Neural progenitor cell (in vitro differentiated cells): ENCODE results near the gene MED13L. TPM values are rescaled to one million over a fixed set of nuclear protein-coding genes. Genes with fewer than 3 reads are reported as not detected.

ENCODE experiments used
- DNase-seq: peaks from one replicate; pipeline ENCODE4 v3.0.0-alpha.2; 2016; ENCODE audit warnings: low spot score
- H2AFZ ChIP-seq: fragments of 200-600 bp; sonication (generic); replicated peaks from 2 replicates; pipeline ENCODE4 v1.6.1; 2016; ENCODE audit warnings: antibody characterized with exemption
- H3F3A ChIP-seq: fragments of 200-600 bp; sonication (generic); 2 replicates; pipeline ENCODE4 v1.6.1; 2016; ENCODE audit warnings: antibody characterized with exemption, low read depth
- H3K27ac ChIP-seq: fragments of 200-600 bp; sonication (generic); 2 replicates; pipeline ENCODE4 v1.5.1; 2016; ENCODE audit warnings: mild to moderate bottlenecking
- H3K27me3 ChIP-seq: fragments of 200-600 bp; sonication (generic); 2 replicates; pipeline ENCODE4 v1.6.1; 2016; ENCODE audit warnings: mild to moderate bottlenecking, moderate library complexity
- H3K36me3 ChIP-seq: fragments of 200-600 bp; sonication (generic); 2 replicates; pipeline ENCODE4 v1.5.1; 2016
- H3K4me1 ChIP-seq: fragments of 200-600 bp; sonication (generic); 2 replicates; pipeline ENCODE4 v1.6.1; 2016; ENCODE audit warnings: mixed run types
- H3K4me2 ChIP-seq: fragments of 200-600 bp; sonication (generic); 2 replicates; pipeline ENCODE4 v1.6.1; 2016
- H3K4me3 ChIP-seq: fragments of 200-600 bp; sonication (generic); 2 replicates; pipeline ENCODE4 v1.5.1; 2016
- H3K79me2 ChIP-seq: fragments of 200-600 bp; sonication (generic); 2 replicates; pipeline ENCODE4 v1.6.1; 2016; ENCODE audit warnings: low read depth
- H3K9ac ChIP-seq: fragments of 200-600 bp; sonication (generic); 2 replicates; pipeline ENCODE4 v1.6.1; 2016
- H3K9me3 ChIP-seq: fragments of 200-600 bp; sonication (generic); 2 replicates; pipeline ENCODE4 v1.5.1; 2016; ENCODE audit warnings: low read depth
- H4K20me1 ChIP-seq: fragments of 200-600 bp; sonication (generic); 2 replicates; pipeline ENCODE4 v1.6.1; 2016; ENCODE audit warnings: low read depth
- H3K27ac Mint-ChIP-seq: 3 replicates; pipeline ENCODE4 v1.8.0; 2021; ENCODE audit warnings: mixed read lengths
- H3K27me3 Mint-ChIP-seq: 2 replicates; pipeline ENCODE4 v1.8.0; 2022; ENCODE audit warnings: low read depth, mild to moderate bottlenecking, inconsistent platforms, moderate library complexity, mixed read lengths; ENCODE audit not compliant: insufficient read depth
- H3K36me3 Mint-ChIP-seq: 3 replicates; pipeline ENCODE4 v1.8.0; 2021; ENCODE audit warnings: mixed read lengths
- H3K4me1 Mint-ChIP-seq: 3 replicates; pipeline ENCODE4 v1.8.0; 2021; ENCODE audit warnings: mixed read lengths
- H3K4me3 Mint-ChIP-seq: 3 replicates; pipeline ENCODE4 v1.8.0; 2021; ENCODE audit warnings: mild to moderate bottlenecking, moderate library complexity, mixed read lengths
- H3K9me3 Mint-ChIP-seq: 3 replicates; pipeline ENCODE4 v1.8.0; 2020; ENCODE audit warnings: mixed read lengths
- CTCF ChIP-seq: fragments of 200-600 bp; sonication (generic); IDR thresholded peaks from 2 replicates; pipeline ENCODE4 v1.5.1; 2017; ENCODE audit warnings: antibody characterized with exemption, mild to moderate bottlenecking
- EZH2 ChIP-seq: fragments of 200-600 bp; sonication (generic); IDR thresholded peaks from 2 replicates; pipeline ENCODE4 v1.6.1; 2017; ENCODE audit warnings: antibody characterized with exemption, mild to moderate bottlenecking, moderate library complexity
- EZH2phosphoT487 ChIP-seq: fragments of 200-600 bp; sonication (generic); IDR thresholded peaks from 2 replicates; pipeline ENCODE4 v1.6.1; 2017; ENCODE audit warnings: antibody characterized with exemption
- total RNA-seq: library from RNA; depleted of rRNA; stranded (reverse); fragments of >200 nt; gene quantifications from 2 replicates; pipeline ENCODE4 v1.2.3, GENCODE V29; 2015; ENCODE audit warnings: low replicate concordance

The MED13L gene
- total RNA-seq, 1 donor from 2014 or later, result 149 TPM

- Mint-ChIP-seq H3K4me1 (peaks cover 23% of the 10 kb centered on the region), H3K4me3 (no peak overlapping the region), H3K27ac (no peak overlapping the region), H3K36me3 (no peaks in the 10 kb centered on the region), H3K27me3 (no peaks in the 10 kb centered on the region), H3K9me3 (no peaks in the 10 kb centered on the region)
- H3K4me1 ChIP-seq, result peaks cover 61% of the 10 kb centered on the region
- H2AFZ ChIP-seq, result no peak overlapping the region
- H3K27me3 ChIP-seq, result no peaks in the 10 kb centered on the region
- no peak overlapping the region for H3K4me3 ChIP-seq
- no peak overlapping the region for H3K4me2 ChIP-seq
- H3K36me3 ChIP-seq, result no peaks in the 10 kb centered on the region
- no peaks in the 10 kb centered on the region for H3K9me3 ChIP-seq
- H3F3A ChIP-seq, result peaks cover 22% of the 10 kb centered on the region
- no peak for DNase-seq
- H4K20me1 ChIP-seq, result peaks cover 80% of the 10 kb centered on the region
- no peak overlapping the region for H3K9ac ChIP-seq
- peaks cover 100% of the 10 kb centered on the region for H3K79me2 ChIP-seq
- H3K27ac ChIP-seq, result no peak overlapping the region
- TF ChIP-seq CTCF (no peak), EZH2 (no peak), EZH2phosphoT487 (no peak)
These were observed 125.2 kb downstream of the MED13L start for GRCh38 chr12:116152268-116152667.

GRCh38 chr12:116150452-116150851 lies 127.0 kb downstream of the MED13L start:
- Histone ChIP-seq H2AFZ (no peak overlapping the region), H3K36me3 (no peaks in the 10 kb centered on the region), H3K9ac (no peak overlapping the region), H3K9me3 (no peaks in the 10 kb centered on the region), H3K27me3 (no peaks in the 10 kb centered on the region), H3F3A (peaks cover 22% of the 10 kb centered on the region), H3K4me3 (no peak overlapping the region), H4K20me1 (peaks cover 62% of the 10 kb centered on the region), H3K4me2 (no peak overlapping the region), H3K27ac (no peak overlapping the region), H3K79me2 (peaks cover 100% of the 10 kb centered on the region), H3K4me1 (peaks cover 45% of the 10 kb centered on the region)
- H3K27me3 Mint-ChIP-seq, result no peaks in the 10 kb centered on the region
- no peak for DNase-seq
- H3K4me3 Mint-ChIP-seq, result no peak overlapping the region
- peaks cover 21% of the 10 kb centered on the region for H3K4me1 Mint-ChIP-seq
- no peaks in the 10 kb centered on the region for H3K9me3 Mint-ChIP-seq
- H3K36me3 Mint-ChIP-seq, result no peaks in the 10 kb centered on the region
- H3K27ac Mint-ChIP-seq, result no peak overlapping the region
- TF ChIP-seq EZH2 (no peak), CTCF (no peak), EZH2phosphoT487 (no peak)

- Histone ChIP-seq H3K9me3 (no peaks in the 10 kb centered on the region), H2AFZ (no peak overlapping the region), H3K27me3 (no peaks in the 10 kb centered on the region), H3K27ac (no peak overlapping the region), H3K4me1 (peaks cover 42% of the 10 kb centered on the region), H3K79me2 (peaks cover 100% of the 10 kb centered on the region), H3F3A (peaks cover 20% of the 10 kb centered on the region), H4K20me1 (peaks cover 61% of the 10 kb centered on the region), H3K9ac (no peak overlapping the region), H3K4me2 (no peak overlapping the region), H3K4me3 (no peak overlapping the region), H3K36me3 (no peaks in the 10 kb centered on the region)
- Mint-ChIP-seq H3K27ac (no peak overlapping the region), H3K27me3 (no peaks in the 10 kb centered on the region), H3K9me3 (no peaks in the 10 kb centered on the region), H3K4me3 (no peak overlapping the region), H3K36me3 (no peaks in the 10 kb centered on the region), H3K4me1 (peaks cover 21% of the 10 kb centered on the region)
- DNase-seq, result no peak
- TF ChIP-seq CTCF (no peak), EZH2 (no peak), EZH2phosphoT487 (no peak)
These were observed 127.5 kb downstream of the MED13L start for GRCh38 chr12:116150001-116150400.

GRCh38 chr12:116148844-116149243 lies 128.6 kb downstream of the MED13L start:
- H3K27ac Mint-ChIP-seq, result no peak overlapping the region
- H3K27ac ChIP-seq, result no peak overlapping the region
- H3K36me3 ChIP-seq, result no peaks in the 10 kb centered on the region
- DNase-seq, result no peak
- peaks cover 100% of the 10 kb centered on the region for H3K79me2 ChIP-seq
- no peaks in the 10 kb centered on the region for H3K27me3 Mint-ChIP-seq
- no peak for TF ChIP-seq EZH2
- no peak for TF ChIP-seq EZH2phosphoT487
- TF ChIP-seq CTCF, result no peak
- no peaks in the 10 kb centered on the region for H3K36me3 Mint-ChIP-seq
- H3F3A ChIP-seq, result peaks cover 8% of the 10 kb centered on the region
- H3K9me3 ChIP-seq, result no peaks in the 10 kb centered on the region
- no peak overlapping the region for H3K4me3 Mint-ChIP-seq
- no peak overlapping the region for H3K4me3 ChIP-seq
- H4K20me1 ChIP-seq, result peaks cover 61% of the 10 kb centered on the region
- peaks cover 38% of the 10 kb centered on the region for H3K4me1 ChIP-seq
- no peak overlapping the region for H3K9ac ChIP-seq
- H3K27me3 ChIP-seq, result no peaks in the 10 kb centered on the region
- H3K4me1 Mint-ChIP-seq, result peaks cover 23% of the 10 kb centered on the region
- H3K4me2 ChIP-seq, result no peak overlapping the region
- no peak overlapping the region for H2AFZ ChIP-seq
- no peaks in the 10 kb centered on the region for H3K9me3 Mint-ChIP-seq
